OCI-LY3 (cell line): Measurements from ENCODE around the gene FMNL1.

Experiments used
- EZH2phosphoT487 ChIP-seq: fragments of 200-600 bp; shearing (Covaris generic); IDR thresholded peaks from 2 replicates; pipeline ENCODE4 v1.6.1; 2018; ENCODE audit warnings: antibody characterized with exemption, mixed run types, low read depth
- TF ChIP-seq, protein P1 (sequence below): fragments of 200-600, 300-600 bp; sonication (generic); IDR thresholded peaks from 2 replicates; pipeline ENCODE4 v1.5.1; 2014; ENCODE audit warnings: antibody characterized with exemption, low read length, low read depth

DNA sequence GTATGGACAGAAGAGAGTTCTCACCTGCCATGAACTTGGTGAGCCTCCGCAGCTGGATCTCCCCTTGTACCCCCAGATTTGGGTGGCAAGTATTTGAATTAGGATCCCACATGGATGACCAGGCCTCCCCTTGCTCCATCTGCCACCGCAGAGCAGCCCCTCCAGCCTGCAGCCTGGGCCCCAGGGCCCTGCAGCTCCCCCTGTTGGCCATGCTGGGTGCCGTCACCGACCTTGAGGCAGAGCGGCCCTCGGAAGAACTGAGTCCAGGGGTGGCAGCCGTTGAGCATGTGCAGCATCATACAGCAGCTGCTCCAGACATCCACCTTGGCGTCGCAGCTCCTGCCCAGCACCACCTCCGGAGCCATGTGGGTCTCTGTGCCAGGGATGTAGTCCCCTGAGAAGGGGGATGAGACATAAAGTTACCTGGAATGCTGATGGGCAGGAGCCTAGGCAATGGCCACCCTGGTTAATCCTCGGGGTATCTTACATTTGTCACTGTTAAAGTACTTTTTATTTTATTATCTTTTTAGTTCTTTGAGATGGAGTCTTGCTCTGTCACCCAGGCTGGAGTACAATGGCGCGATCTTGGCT is 49.2 kb downstream of the FMNL1 start:
- TF ChIP-seq, protein P1, sequence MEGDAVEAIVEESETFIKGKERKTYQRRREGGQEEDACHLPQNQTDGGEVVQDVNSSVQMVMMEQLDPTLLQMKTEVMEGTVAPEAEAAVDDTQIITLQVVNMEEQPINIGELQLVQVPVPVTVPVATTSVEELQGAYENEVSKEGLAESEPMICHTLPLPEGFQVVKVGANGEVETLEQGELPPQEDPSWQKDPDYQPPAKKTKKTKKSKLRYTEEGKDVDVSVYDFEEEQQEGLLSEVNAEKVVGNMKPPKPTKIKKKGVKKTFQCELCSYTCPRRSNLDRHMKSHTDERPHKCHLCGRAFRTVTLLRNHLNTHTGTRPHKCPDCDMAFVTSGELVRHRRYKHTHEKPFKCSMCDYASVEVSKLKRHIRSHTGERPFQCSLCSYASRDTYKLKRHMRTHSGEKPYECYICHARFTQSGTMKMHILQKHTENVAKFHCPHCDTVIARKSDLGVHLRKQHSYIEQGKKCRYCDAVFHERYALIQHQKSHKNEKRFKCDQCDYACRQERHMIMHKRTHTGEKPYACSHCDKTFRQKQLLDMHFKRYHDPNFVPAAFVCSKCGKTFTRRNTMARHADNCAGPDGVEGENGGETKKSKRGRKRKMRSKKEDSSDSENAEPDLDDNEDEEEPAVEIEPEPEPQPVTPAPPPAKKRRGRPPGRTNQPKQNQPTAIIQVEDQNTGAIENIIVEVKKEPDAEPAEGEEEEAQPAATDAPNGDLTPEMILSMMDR = peak; percentile 43
- no peak for TF ChIP-seq EZH2phosphoT487
